GM19023 (cell line): ENCODE measurements around the gene ZNG1C.
"Not testable (repeated sequence)": the region's sequence is repeated elsewhere in the genome, so short reads cannot be mapped to it uniquely, and the experiment has no call there.

Experiments used
- ATAC-seq: cut with Tn5 transposase; IDR thresholded peaks from one replicate; pipeline ENCODE4 v1.9.1; 2021; ENCODE audit warnings: mild to moderate bottlenecking, moderate library complexity; ENCODE audit not compliant: unreplicated experiment

Gene ZNG1C

GRCh38 chr9:68241683-68242082 is at the start of gene ZNG1C:
Gene ZNG1C, plus strand, starts transcription at chr9:68241983. Its CDS starts 49 bp downstream, at chr9:68242032.
- not testable (repeated sequence) for ATAC-seq

GRCh38 chr9:68242437-68242836 is 654 bp downstream of the ZNG1C start:
- ATAC-seq: not testable (repeated sequence)

GRCh38 chr9:68281041-68281440 is 39.3 kb downstream of the ZNG1C start:
- not testable (repeated sequence) for ATAC-seq

GRCh38 chr9:68302567-68302966 is 60.8 kb downstream of the ZNG1C start, which contains the start of gene FOXD4L3:
Gene FOXD4L3, plus strand, starts transcription at chr9:68302867. Its CDS starts 85 bp downstream, at chr9:68302952.
- not testable (repeated sequence) for ATAC-seq

- not testable (repeated sequence) for ATAC-seq
Measured at GRCh38 chr9:68303771-68304170, 62.0 kb downstream of the ZNG1C start.

- ATAC-seq: not testable (repeated sequence)
Measured at GRCh38 chr9:68304212-68304611, 62.4 kb downstream of the ZNG1C start.

GRCh38 chr9:68304777-68305176 is 63.0 kb downstream of the ZNG1C start:
- not testable (repeated sequence) for ATAC-seq

GRCh38 chr9:68305680-68306285 is 64.0 kb downstream of the ZNG1C start:
- ATAC-seq: not testable (repeated sequence)

- not testable (repeated sequence) for ATAC-seq
Measured at GRCh38 chr9:68306391-68306964, 64.7 kb downstream of the ZNG1C start.

- ATAC-seq: not testable (repeated sequence)
Measured at GRCh38 chr9:68307127-68307526, 65.3 kb downstream of the ZNG1C start.

GRCh38 chr9:68307654-68308053 is 65.9 kb downstream of the ZNG1C start:
- ATAC-seq: not testable (repeated sequence)

- ATAC-seq: not testable (repeated sequence)
Measured at GRCh38 chr9:68311208-68311607, 69.4 kb downstream of the ZNG1C start.

GRCh38 chr9:68318209-68318608 is 76.4 kb downstream of the ZNG1C start:
- ATAC-seq: not testable (repeated sequence)

GRCh38 chr9:68323749-68324148 is 82.0 kb downstream of the ZNG1C start:
- not testable (repeated sequence) for ATAC-seq

GRCh38 chr9:68324518-68324917 is 82.7 kb downstream of the ZNG1C start:
- not testable (repeated sequence) for ATAC-seq

GRCh38 chr9:68329106-68329505 is 87.3 kb downstream of the ZNG1C start:
- not testable (repeated sequence) for ATAC-seq

- ATAC-seq: not testable (repeated sequence)
Measured at GRCh38 chr9:68330531-68331173, 88.9 kb downstream of the ZNG1C start.

- not testable (repeated sequence) for ATAC-seq
Measured at GRCh38 chr9:68332122-68332521, 90.3 kb downstream of the ZNG1C start.

- not testable (repeated sequence) for ATAC-seq
Measured at GRCh38 chr9:68335935-68336334, 94.2 kb downstream of the ZNG1C start.

- not testable (repeated sequence) for ATAC-seq
Measured at GRCh38 chr9:68336639-68337339, 95.0 kb downstream of the ZNG1C start.

GRCh38 chr9:68338000-68338399 is 96.2 kb downstream of the ZNG1C start:
- ATAC-seq: not testable (repeated sequence)
